Sigmoid colon (tissue), 7 donors: ENCODE measurements around the gene BCL2L1. TPM values are rescaled to one million over a fixed set of nuclear protein-coding genes. Genes with fewer than 3 reads are reported as not detected.

Experiments
- DNase-seq: peaks from one replicate; pipeline ENCODE4 v3.0.0-alpha.2; 2019
- H3K27ac ChIP-seq, 4 donors: fragments of 200-600 bp; sonication (generic); one replicate each; pipeline ENCODE4 v1.5.1; 2016 to 2019; ENCODE audit warnings: mild to moderate bottlenecking in 1 of 4
- H3K27me3 ChIP-seq, 3 donors: fragments of 200-600 bp; sonication (generic); one replicate each; pipeline ENCODE4 v1.5.1; 2019; ENCODE audit warnings: mild to moderate bottlenecking in 1 of 3
- H3K36me3 ChIP-seq, 4 donors: fragments of 200-600 bp; sonication (generic); one replicate each; pipeline ENCODE4 v1.5.1; 2016 to 2019
- H3K4me1 ChIP-seq, 4 donors: fragments of 200-600 bp; sonication (generic); one replicate each; pipeline ENCODE4 v1.5.1; 2017 to 2019
- H3K4me3 ChIP-seq, 4 donors: fragments of 200-600 bp; sonication (generic); one replicate each; pipeline ENCODE4 v1.5.1; 2017 to 2019; ENCODE audit warnings: mild to moderate bottlenecking in 2 of 4, moderate library complexity in 1 of 4
- H3K9me3 ChIP-seq, 4 donors: fragments of 200-600 bp in 3 of 4; sonication (generic) in 3 of 4; one replicate each; pipeline versions ENCODE4 v1.5.1 to v1.6.1; 2013 to 2019
- EP300 ChIP-seq, 4 donors: sonication (generic); formaldehyde crosslinking; IDR thresholded peaks; one replicate each; pipeline ENCODE4 v1.6.1; 2017; ENCODE audit warnings: antibody characterized with exemption in 4 of 4
- POLR2A ChIP-seq, 2 donors: fragments of 450-650 bp; IDR thresholded peaks; one replicate each; pipeline ENCODE4 v1.6.1; 2016; ENCODE audit warnings: antibody characterized with exemption in 2 of 2, mild to moderate bottlenecking in 2 of 2, moderate library complexity in 2 of 2
- POLR2AphosphoS5 ChIP-seq, 4 donors: sonication (generic); formaldehyde crosslinking; IDR thresholded peaks; one replicate each; pipeline ENCODE4 v1.6.1; 2017; ENCODE audit warnings: antibody characterized with exemption in 4 of 4
- WGBS, 2 donors: extraction: QIAGEN DNeasy Blood & Tissue Kit; methylation state at CpG; one replicate each; pipeline ENCODE4 v1.1.7; 2013; 5-methylcytosine and 5-hydroxymethylcytosine counted together
- intact Hi-C: fragments of 100-400 bp; cut with DNase I; formaldehyde crosslinking; loops from one replicate; pipeline ENCODE4 v1.15.1; 2023
- polyA plus RNA-seq, 3 donors: library from polyadenylated mRNA; stranded (reverse); fragments of 200-250 nt; gene quantifications; one replicate each; pipeline ENCODE4 v1.2.3, GENCODE V29; 2013
- total RNA-seq, 4 donors: library from RNA; depleted of rRNA; stranded (reverse); fragments of >200 nt; gene quantifications; one replicate each; pipeline ENCODE4 v1.1.0, GENCODE V29; 2016
- TF ChIP-seq, protein P1 (sequence below), 4 experiments: fragments of 450-650 bp in 3 of 4; fragments of 200-600 bp in 1 of 4; IDR thresholded peaks; one replicate each; pipeline ENCODE4 v1.5.1; 2016 to 2019; ENCODE audit warnings: antibody characterized with exemption in 4 of 4, mild to moderate bottlenecking in 3 of 4, moderate library complexity in 2 of 4
- donor health status: healthy with polysubstance abuse.
- donor health status: Bipolar disorder and iron deficiency.
- donor health status: healthy.

The BCL2L1 gene
- total and polyA plus RNA-seq, 7 donors, result 53.2 to 94.8 (median 71.3) TPM

DNA sequence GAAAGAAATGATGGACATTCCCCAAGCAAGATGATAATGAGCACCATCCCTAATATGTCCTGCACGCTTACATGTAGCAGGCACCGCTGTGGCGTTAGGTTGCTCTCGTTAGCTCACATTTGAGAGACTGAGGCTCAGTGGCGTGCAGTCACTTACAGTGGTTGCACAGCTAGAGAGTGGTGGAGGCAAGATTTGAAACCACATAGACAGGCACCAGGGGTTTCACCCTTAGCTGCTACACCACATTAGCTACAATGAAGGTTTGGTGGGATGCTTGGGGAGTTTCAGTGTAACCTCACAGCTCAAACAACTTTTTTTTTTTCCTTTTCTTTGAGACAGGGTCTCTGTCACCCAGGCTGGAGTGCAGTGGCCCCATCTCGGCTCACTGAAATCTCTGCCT lies 81.3 kb downstream of the BCL2L1 start:
- intact Hi-C loops, result no loop called here
- WGBS, 2 donors, result 91 to 94% methylated on average over 6 of the region's 6 CpGs
- H3K36me3 ChIP-seq, result no peaks in the 10 kb centered on the region
- H3K4me1 ChIP-seq, result no peaks in the 10 kb centered on the region
- TF ChIP-seq POLR2AphosphoS5 (IDR thresholded peaks at IDR 0.05) (no peak), EP300 (IDR thresholded peaks at IDR 0.05) (no peak), POLR2A (IDR thresholded peaks at IDR 0.05) (no peak)
- TF ChIP-seq, protein P1, sequence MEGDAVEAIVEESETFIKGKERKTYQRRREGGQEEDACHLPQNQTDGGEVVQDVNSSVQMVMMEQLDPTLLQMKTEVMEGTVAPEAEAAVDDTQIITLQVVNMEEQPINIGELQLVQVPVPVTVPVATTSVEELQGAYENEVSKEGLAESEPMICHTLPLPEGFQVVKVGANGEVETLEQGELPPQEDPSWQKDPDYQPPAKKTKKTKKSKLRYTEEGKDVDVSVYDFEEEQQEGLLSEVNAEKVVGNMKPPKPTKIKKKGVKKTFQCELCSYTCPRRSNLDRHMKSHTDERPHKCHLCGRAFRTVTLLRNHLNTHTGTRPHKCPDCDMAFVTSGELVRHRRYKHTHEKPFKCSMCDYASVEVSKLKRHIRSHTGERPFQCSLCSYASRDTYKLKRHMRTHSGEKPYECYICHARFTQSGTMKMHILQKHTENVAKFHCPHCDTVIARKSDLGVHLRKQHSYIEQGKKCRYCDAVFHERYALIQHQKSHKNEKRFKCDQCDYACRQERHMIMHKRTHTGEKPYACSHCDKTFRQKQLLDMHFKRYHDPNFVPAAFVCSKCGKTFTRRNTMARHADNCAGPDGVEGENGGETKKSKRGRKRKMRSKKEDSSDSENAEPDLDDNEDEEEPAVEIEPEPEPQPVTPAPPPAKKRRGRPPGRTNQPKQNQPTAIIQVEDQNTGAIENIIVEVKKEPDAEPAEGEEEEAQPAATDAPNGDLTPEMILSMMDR (IDR thresholded peaks at IDR 0.05), result no peak
- H3K27me3 ChIP-seq, result peaks cover 4 to 25% (median 15%) of the 10 kb centered on the region in 3 donors
- no peaks in the 10 kb centered on the region for H3K9me3 ChIP-seq
- H3K27ac ChIP-seq, result no peak overlapping the region
- no peak overlapping the region for H3K4me3 ChIP-seq
- DNase-seq, result no peak

DNA sequence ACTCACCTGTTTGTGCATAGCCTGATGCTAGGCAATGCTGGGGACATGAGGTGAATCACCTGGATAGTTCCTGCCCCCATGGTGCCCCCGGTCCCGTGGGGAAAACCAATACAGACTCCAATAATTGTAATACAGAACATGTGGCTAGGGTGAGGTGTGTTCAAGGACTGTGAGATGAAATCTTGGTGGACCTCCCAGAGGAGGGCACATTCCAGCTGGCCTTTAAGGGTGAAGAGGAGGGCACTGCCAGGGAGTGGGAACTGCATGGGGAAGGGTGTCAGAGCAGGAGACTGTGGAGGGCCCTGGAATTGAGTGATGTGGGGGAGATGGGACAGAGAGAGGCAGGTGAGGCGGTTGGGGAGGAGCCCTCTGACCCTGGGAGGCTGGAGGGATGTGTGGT lies 82.4 kb downstream of the BCL2L1 start:
- no peak overlapping the region for H3K4me3 ChIP-seq
- intact Hi-C loops, result no loop called here
- WGBS, 2 donors, result 54 to 68% methylated on average over 3 of the region's 3 CpGs
- H3K9me3 ChIP-seq, result no peaks in the 10 kb centered on the region
- no peak overlapping the region for H3K27ac ChIP-seq
- DNase-seq, result no peak
- H3K27me3 ChIP-seq, result peaks cover 4 to 25% (median 15%) of the 10 kb centered on the region in 3 donors
- no peak for TF ChIP-seq EP300 (IDR thresholded peaks at IDR 0.05)
- H3K36me3 ChIP-seq, result no peaks in the 10 kb centered on the region
- no peaks in the 10 kb centered on the region for H3K4me1 ChIP-seq

DNA sequence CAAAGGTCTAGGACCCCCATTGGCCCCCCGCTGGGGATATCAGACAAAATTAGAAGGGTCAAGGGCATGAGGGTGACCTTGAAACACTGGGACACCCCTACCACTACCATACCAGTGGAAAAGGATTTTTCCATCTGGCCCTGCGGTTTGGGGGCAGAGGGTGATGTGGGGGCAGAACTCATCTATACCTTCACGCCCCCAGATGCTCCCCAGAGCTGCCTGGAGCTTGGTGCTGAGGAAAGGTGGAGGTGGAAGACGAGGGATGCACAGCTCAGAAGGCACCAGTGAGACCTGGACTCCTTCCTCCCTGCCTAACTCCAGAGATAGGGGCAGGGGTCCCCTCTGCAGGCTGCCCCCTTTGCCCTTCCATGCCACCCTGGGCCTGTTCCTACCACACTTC lies 83.9 kb downstream of the BCL2L1 start:
- Histone ChIP-seq H3K4me1 (no peaks in the 10 kb centered on the region), H3K36me3 (no peaks in the 10 kb centered on the region), H3K27me3 (peaks cover 4 to 25% (median 15%) of the 10 kb centered on the region in 3 donors), H3K4me3 (no peak overlapping the region), H3K27ac (peak overlapping the region in 1 of 4 donors; percentile 6), H3K9me3 (no peaks in the 10 kb centered on the region)
- intact Hi-C loops, result no loop called here
- TF ChIP-seq, protein P1 (IDR thresholded peaks at IDR 0.05), result no peak
- TF ChIP-seq POLR2AphosphoS5 (IDR thresholded peaks at IDR 0.05) (no peak), EP300 (IDR thresholded peaks at IDR 0.05) (no peak), POLR2A (IDR thresholded peaks at IDR 0.05) (no peak)
- DNase-seq, result no peak
- 84 to 88% methylated on average over 4 of the region's 4 CpGs for WGBS, 2 donors

DNA sequence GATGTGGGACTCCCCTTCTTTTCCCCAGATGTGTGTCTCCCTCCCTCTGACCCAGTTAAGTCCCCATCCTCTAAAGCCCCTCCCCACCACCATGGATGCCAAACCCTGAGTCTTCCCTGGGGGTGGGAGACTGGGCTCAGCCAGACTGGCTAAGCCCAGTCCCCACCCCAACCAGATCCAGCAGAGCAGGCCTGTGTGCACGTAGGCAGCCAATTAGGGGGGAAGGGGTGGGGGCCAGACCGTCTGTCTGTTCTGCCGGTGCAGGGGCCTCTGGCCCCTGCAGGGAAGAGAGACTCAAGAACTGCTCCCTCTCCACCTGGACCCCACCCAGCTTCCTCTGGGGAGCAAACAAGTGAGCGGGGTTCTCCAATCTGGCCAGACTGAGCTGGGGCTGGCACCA lies 84.4 kb downstream of the BCL2L1 start:
- TF ChIP-seq POLR2A (IDR thresholded peaks at IDR 0.05) (no peak), EP300 (IDR thresholded peaks at IDR 0.05) (no peak), POLR2AphosphoS5 (IDR thresholded peaks at IDR 0.05) (no peak)
- TF ChIP-seq, protein P1 (IDR thresholded peaks at IDR 0.05), result no peak
- intact Hi-C loops, result no loop called here
- no peak overlapping the region for H3K4me3 ChIP-seq

DNA sequence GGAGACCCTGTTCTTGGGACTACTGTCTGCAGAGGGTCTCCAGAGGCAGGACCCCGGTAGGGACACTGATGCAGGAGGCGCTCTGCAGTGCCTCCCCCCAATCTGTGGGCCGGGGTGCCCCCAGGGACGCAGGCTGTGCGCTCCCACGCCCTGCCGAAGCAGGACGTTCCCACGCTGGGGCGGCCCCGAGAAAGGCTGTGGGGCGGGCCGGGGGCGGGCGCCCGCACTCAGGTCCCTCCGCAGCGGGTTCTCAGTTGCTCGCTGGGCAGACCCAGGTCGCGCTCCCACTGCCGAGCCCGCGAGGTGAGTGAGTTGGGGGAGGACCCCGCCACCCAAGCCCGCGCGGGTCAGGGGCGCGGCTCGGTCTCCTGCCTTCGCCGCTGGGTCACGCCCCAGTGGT lies 85.0 kb downstream of the BCL2L1 start, which contains the start of gene COX4I2:
Gene COX4I2, plus strand, starts transcription at position 253 of the 400 bp plus-strand sequence. CDS start 1,106 bp downstream, outside the sequence.
- H3K36me3 ChIP-seq, result no peaks in the 10 kb centered on the region
- peaks cover 4 to 25% (median 15%) of the 10 kb centered on the region in 3 donors for H3K27me3 ChIP-seq
- H3K27ac ChIP-seq, result peak within 1 kb of the TSS in 2 of 4 donors; percentile 6 to 7
- no peaks in the 10 kb centered on the region for H3K4me1 ChIP-seq
- intact Hi-C loops, result no loop called here
- TF ChIP-seq EP300 (IDR thresholded peaks at IDR 0.05) (no peak), POLR2AphosphoS5 (IDR thresholded peaks at IDR 0.05) (no peak), POLR2A (IDR thresholded peaks at IDR 0.05) (no peak)
- TF ChIP-seq, protein P1 (IDR thresholded peaks at IDR 0.05), result no peak
- DNase-seq, result no peak
- 34 to 52% methylated on average over 34 of the region's 34 CpGs for whole genome bisulfite sequencing, 2 donors
- H3K9me3 ChIP-seq, result no peaks in the 10 kb centered on the region
- H3K4me3 ChIP-seq, result no peak within 1 kb of the TSS

More for the DNA sequence above, 84.4 kb downstream of the BCL2L1 start:
- WGBS, 2 donors, result 77 to 85% methylated on average over 4 of the region's 4 CpGs
- H3K36me3 ChIP-seq, result no peaks in the 10 kb centered on the region
- no peaks in the 10 kb centered on the region for H3K9me3 ChIP-seq
- no peaks in the 10 kb centered on the region for H3K4me1 ChIP-seq
- peak overlapping the region in 1 of 4 donors; percentile 6 for H3K27ac ChIP-seq
- DNase-seq, result no peak
- H3K27me3 ChIP-seq, result peaks cover 4 to 25% (median 15%) of the 10 kb centered on the region in 3 donors
